Glutamatergic neuron (in vitro differentiated cells): ENCODE results near the gene HIGD1B. TPM values are rescaled to one million over a fixed set of nuclear protein-coding genes. Genes with fewer than 3 reads are reported as not detected.

Source experiments
- DNase-seq: peaks from one replicate; pipeline ENCODE4 v3.0.0; 2022
- H3K27ac Mint-ChIP-seq: one replicate; pipeline ENCODE4 v1.8.0; 2020; ENCODE audit warnings: mild to moderate bottlenecking, mixed read lengths, inconsistent platforms; ENCODE audit not compliant: unreplicated experiment
- H3K27me3 Mint-ChIP-seq: one replicate; pipeline ENCODE4 v1.8.0; 2020; ENCODE audit warnings: mild to moderate bottlenecking, moderate library complexity, mixed read lengths, inconsistent platforms; ENCODE audit not compliant: unreplicated experiment
- H3K36me3 Mint-ChIP-seq: one replicate; pipeline ENCODE4 v1.8.0; 2020; ENCODE audit warnings: mild to moderate bottlenecking, mixed read lengths, inconsistent platforms; ENCODE audit not compliant: unreplicated experiment
- H3K4me1 Mint-ChIP-seq: one replicate; pipeline ENCODE4 v1.8.0; 2020; ENCODE audit warnings: mild to moderate bottlenecking, low read depth, mixed read lengths, inconsistent platforms; ENCODE audit not compliant: unreplicated experiment
- H3K4me3 Mint-ChIP-seq: one replicate; pipeline ENCODE4 v1.8.0; 2020; ENCODE audit warnings: mild to moderate bottlenecking, mixed read lengths, inconsistent platforms; ENCODE audit not compliant: unreplicated experiment
- H3K9me3 Mint-ChIP-seq: one replicate; pipeline ENCODE4 v1.8.0; 2020; ENCODE audit warnings: mild to moderate bottlenecking, moderate library complexity, mixed read lengths, inconsistent platforms; ENCODE audit not compliant: unreplicated experiment
- total RNA-seq: library from RNA; stranded (reverse); fragmentation: NEBNext Ultra II Directional; extraction: Animal tissue kit (Norgen Biotek cat#: 25700); gene quantifications from one replicate; pipeline ENCODE4 v1.2.1, GENCODE V29; 2021; ENCODE audit not compliant: unreplicated experiment
- TF ChIP-seq, protein P1 (sequence below): fragments of 200-600 bp; sonication (generic); IDR thresholded peaks from one replicate; pipeline ENCODE4 v1.5.0; 2021; ENCODE audit not compliant: partially characterized antibody, unreplicated experiment

HIGD1B gene
- total RNA-seq, 1 donor from 2014 or later, result 1.1 TPM

DNA sequence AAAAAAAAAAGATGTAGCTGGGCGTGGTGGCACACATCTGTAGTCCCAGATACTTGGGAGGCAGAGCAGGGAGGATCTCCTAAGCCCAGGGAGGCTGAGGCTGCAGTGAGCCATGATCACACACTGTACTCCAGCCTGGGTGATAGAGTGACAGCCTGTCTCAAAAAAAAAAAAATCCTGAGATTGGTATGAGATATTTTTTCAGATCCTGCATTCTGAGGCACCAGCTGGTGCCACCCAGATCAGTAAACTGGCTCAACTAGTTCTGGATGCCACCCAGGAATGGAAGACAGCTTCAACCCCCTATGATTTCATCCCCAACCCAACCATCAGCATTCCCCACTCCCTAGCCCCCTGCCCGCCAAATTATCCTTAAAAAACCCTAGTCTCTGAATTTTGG lies 10.5 kb upstream of the HIGD1B start:
- peaks cover 7% of the 10 kb centered on the region for H3K27me3 Mint-ChIP-seq
- no peak overlapping the region for H3K4me3 Mint-ChIP-seq
- no peak overlapping the region for H3K27ac Mint-ChIP-seq
- H3K36me3 Mint-ChIP-seq, result no peaks in the 10 kb centered on the region
- no peak for DNase-seq
- H3K4me1 Mint-ChIP-seq, result no peaks in the 10 kb centered on the region
- H3K9me3 Mint-ChIP-seq, result no peaks in the 10 kb centered on the region
- TF ChIP-seq, protein P1, sequence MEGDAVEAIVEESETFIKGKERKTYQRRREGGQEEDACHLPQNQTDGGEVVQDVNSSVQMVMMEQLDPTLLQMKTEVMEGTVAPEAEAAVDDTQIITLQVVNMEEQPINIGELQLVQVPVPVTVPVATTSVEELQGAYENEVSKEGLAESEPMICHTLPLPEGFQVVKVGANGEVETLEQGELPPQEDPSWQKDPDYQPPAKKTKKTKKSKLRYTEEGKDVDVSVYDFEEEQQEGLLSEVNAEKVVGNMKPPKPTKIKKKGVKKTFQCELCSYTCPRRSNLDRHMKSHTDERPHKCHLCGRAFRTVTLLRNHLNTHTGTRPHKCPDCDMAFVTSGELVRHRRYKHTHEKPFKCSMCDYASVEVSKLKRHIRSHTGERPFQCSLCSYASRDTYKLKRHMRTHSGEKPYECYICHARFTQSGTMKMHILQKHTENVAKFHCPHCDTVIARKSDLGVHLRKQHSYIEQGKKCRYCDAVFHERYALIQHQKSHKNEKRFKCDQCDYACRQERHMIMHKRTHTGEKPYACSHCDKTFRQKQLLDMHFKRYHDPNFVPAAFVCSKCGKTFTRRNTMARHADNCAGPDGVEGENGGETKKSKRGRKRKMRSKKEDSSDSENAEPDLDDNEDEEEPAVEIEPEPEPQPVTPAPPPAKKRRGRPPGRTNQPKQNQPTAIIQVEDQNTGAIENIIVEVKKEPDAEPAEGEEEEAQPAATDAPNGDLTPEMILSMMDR, result no peak

DNA sequence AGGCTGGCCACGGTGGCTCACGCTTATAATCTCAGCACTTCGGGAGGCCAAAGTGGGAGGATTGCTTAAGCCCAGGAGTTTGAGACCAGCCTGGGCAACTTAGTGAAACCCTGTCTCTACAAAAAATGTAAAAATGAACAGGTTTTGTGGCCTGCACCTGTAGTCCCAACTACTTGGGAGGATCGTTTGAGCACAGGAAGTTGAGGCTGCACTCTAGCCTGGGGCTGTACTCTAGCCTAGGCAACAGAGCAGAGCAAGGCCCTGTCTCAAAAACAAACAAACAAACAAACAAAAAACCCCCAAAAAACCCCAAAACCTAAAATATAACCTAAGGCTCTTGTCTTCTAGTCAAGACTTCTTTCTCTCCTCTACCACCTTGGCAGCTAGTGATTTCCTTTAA lies 7.4 kb upstream of the HIGD1B start:
- Mint-ChIP-seq H3K27me3 (peaks cover 2% of the 10 kb centered on the region), H3K4me3 (no peak overlapping the region), H3K27ac (no peak overlapping the region), H3K9me3 (no peaks in the 10 kb centered on the region), H3K36me3 (no peaks in the 10 kb centered on the region), H3K4me1 (peaks cover 15% of the 10 kb centered on the region)
- no peak for DNase-seq
- TF ChIP-seq, protein P1, result no peak

DNA sequence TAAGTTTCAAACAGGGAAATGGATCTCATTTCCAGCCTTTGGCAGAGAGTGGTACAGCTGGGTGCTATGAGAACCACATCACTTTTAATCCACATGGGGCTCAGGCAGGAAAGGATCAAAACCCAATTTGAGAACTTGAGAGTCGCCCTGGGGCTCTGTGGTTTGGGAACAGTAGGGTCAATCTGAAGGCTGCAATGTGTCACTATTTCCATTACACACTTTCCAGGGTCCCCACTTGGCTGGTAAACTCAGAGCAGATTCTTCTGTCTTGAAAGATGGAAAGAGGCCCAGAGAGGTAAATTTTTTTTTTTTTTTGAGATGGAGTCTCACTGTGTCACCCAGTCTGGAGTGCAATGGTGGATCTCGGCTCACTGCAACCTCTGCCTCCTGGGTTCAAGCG lies 6.7 kb upstream of the HIGD1B start:
- Mint-ChIP-seq H3K4me3 (no peak overlapping the region), H3K9me3 (no peaks in the 10 kb centered on the region), H3K27me3 (no peaks in the 10 kb centered on the region), H3K4me1 (peaks cover 15% of the 10 kb centered on the region), H3K36me3 (no peaks in the 10 kb centered on the region), H3K27ac (no peak overlapping the region)
- DNase-seq, result no peak
- TF ChIP-seq, protein P1, result no peak

DNA sequence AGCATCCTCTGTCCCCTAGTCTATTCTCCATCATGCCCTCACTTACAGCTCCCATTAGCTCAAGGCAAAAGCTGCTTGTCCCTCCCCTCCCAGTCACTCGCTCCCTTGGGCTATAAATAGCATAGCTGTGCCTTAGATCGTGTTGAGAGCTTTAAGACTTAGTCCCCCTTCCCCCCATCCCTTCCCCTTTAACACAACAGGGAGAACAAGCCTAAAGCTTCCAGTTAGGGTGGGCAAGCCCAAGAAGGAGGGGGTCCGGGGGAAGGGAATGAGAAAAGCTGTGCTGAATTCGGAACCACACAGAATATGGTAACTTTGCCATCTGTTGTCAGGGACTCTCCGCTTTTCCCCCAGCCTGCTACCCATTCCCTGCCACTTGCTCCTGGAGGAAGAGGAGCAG lies 4.9 kb upstream of the HIGD1B start:
- TF ChIP-seq, protein P1, result no peak
- DNase-seq, result no peak
- Mint-ChIP-seq H3K27ac (peak overlapping the region; percentile 71), H3K36me3 (no peaks in the 10 kb centered on the region), H3K4me3 (peak overlapping the region; percentile 67), H3K9me3 (peaks cover 3% of the 10 kb centered on the region), H3K27me3 (peaks cover 4% of the 10 kb centered on the region), H3K4me1 (peaks cover 21% of the 10 kb centered on the region)

DNA sequence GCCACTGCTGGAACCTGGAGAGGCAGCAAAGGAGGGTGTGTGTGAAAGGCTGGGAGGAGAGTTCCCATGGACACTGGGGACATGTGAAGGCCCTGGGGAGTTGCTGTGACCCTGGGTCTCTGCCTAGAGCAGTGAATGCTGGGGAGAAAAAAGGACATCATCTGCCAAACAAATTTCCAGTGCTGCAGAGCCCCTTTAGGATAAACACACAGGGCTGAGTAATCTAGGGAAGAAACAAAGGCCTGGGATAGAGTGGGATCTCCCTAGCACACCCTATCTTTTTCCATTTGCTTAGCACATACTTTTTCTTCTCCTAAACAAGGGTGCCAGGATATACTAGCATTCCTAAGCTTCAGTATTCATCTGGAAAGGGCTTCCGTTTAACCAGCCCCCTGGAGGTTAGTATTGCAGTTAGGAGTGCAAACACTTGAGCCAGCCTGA lies 3.3 kb upstream of the HIGD1B start:
- Mint-ChIP-seq H3K27ac (peak overlapping the region; percentile 17), H3K27me3 (peaks cover 6% of the 10 kb centered on the region), H3K36me3 (no peaks in the 10 kb centered on the region), H3K4me3 (no peak overlapping the region), H3K4me1 (peaks cover 29% of the 10 kb centered on the region), H3K9me3 (peaks cover 4% of the 10 kb centered on the region)
- no peak for DNase-seq
- TF ChIP-seq, protein P1, result no peak
